DOHH2 (cell line): Measurements from ENCODE around the gene TLR2.

Experiments used
- EZH2phosphoT487 ChIP-seq: fragments of 200-600 bp; sonication (generic); IDR thresholded peaks from 2 replicates; pipeline ENCODE4 v1.6.1; 2017; ENCODE audit warnings: borderline replicate concordance, mild to moderate bottlenecking, antibody characterized with exemption, low read length, moderate library complexity, mixed read lengths
- TF ChIP-seq, protein P1 (sequence below): fragments of 200-600 bp; sonication (generic); IDR thresholded peaks from one replicate; pipeline ENCODE4 v1.5.1; 2014; ENCODE audit warnings: antibody characterized with exemption, mild to moderate bottlenecking, low read depth, low read length; ENCODE audit not compliant: poor library complexity, severe bottlenecking

DNA sequence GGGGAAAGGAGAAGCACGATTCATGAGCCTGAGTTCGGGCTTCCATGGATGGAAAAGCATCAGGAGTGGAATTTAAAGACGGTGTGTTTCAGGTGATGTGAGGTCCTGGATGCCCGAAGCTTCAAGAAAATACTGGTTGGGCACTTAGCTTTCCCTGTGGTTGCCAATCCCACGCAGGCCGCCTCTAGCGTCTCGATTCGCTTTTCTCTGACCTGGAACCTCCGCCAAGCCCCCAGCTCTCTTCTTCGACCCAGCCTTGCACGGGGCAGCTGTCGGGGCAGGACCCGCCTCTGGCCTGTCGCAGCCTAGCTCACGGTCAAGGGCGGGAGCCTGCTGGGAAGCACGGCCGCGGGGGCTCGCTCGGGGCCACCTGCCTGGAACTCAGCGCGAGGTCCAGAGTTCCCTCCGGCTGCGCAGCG, 308 bp upstream of the TLR2 start:
- TF ChIP-seq, protein P1, sequence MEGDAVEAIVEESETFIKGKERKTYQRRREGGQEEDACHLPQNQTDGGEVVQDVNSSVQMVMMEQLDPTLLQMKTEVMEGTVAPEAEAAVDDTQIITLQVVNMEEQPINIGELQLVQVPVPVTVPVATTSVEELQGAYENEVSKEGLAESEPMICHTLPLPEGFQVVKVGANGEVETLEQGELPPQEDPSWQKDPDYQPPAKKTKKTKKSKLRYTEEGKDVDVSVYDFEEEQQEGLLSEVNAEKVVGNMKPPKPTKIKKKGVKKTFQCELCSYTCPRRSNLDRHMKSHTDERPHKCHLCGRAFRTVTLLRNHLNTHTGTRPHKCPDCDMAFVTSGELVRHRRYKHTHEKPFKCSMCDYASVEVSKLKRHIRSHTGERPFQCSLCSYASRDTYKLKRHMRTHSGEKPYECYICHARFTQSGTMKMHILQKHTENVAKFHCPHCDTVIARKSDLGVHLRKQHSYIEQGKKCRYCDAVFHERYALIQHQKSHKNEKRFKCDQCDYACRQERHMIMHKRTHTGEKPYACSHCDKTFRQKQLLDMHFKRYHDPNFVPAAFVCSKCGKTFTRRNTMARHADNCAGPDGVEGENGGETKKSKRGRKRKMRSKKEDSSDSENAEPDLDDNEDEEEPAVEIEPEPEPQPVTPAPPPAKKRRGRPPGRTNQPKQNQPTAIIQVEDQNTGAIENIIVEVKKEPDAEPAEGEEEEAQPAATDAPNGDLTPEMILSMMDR = no peak
- no peak for TF ChIP-seq EZH2phosphoT487
